Measurements from ENCODE around the gene DHDDS.

GRCh38 chr1:26483980-26484379, 51.9 kb downstream of the DHDDS start:
- TF ChIP-seq CTCF (IDR thresholded peaks at IDR 0.05): no peak
- TF ChIP-seq POLR2AphosphoS5 (IDR thresholded peaks at IDR 0.05): no peak
- TF ChIP-seq POLR2A (IDR thresholded peaks at IDR 0.05): no peak
